DND-41 (cell line): ENCODE data around the gene LRP1.

Experiments
- ATAC-seq: fragments of 200-7000 bp; cut with Tn5 transposase; 3 replicates; pipeline ENCODE4 v1.9.1; 2021; ENCODE audit warnings: low read depth; ENCODE audit not compliant: insufficient read depth
- DNase-seq: peaks from one replicate; pipeline ENCODE4 v3.0.0-alpha.2; 2020
- H2AFZ ChIP-seq: 2 replicates; pipeline ENCODE4 v1.6.0; 2012; ENCODE audit warnings: low read depth, low read length
- H3K27ac ChIP-seq: 2 replicates; pipeline ENCODE4 v1.5.1; 2012; ENCODE audit warnings: low read length, inconsistent platforms
- H3K27me3 ChIP-seq: fragments of 200-600 bp; sonication (generic); 2 replicates; pipeline ENCODE4 v1.6.0; 2012; ENCODE audit warnings: low read length, mild to moderate bottlenecking, inconsistent platforms; ENCODE audit not compliant: insufficient read depth, poor library complexity
- H3K36me3 ChIP-seq: 2 replicates; pipeline ENCODE4 v1.5.1; 2012; ENCODE audit warnings: low read length, inconsistent platforms; ENCODE audit not compliant: insufficient read depth
- H3K4me1 ChIP-seq: 2 replicates; pipeline ENCODE4 v1.5.1; 2012; ENCODE audit warnings: mild to moderate bottlenecking, low read length; ENCODE audit not compliant: insufficient read depth
- H3K4me2 ChIP-seq: 2 replicates; pipeline ENCODE4 v1.6.0; 2012; ENCODE audit warnings: mild to moderate bottlenecking, moderate library complexity, low read length, inconsistent platforms; ENCODE audit not compliant: insufficient read depth
- H3K4me3 ChIP-seq, 2 experiments: fragments of 200-600 bp in 1 of 2; shearing (Covaris generic) in 1 of 2; 2 replicates each; pipeline ENCODE4 v1.5.1; 2012 to 2016; ENCODE audit warnings: inconsistent platforms in 2 of 2, low read length in 2 of 2, mild to moderate bottlenecking in 2 of 2, low read depth in 1 of 2, moderate library complexity in 1 of 2
- H3K79me2 ChIP-seq: 2 replicates; pipeline ENCODE4 v1.6.0; 2012; ENCODE audit warnings: low read length, inconsistent platforms; ENCODE audit not compliant: insufficient read depth
- H3K9ac ChIP-seq: 2 replicates; pipeline ENCODE4 v1.6.0; 2012; ENCODE audit warnings: low read depth, mild to moderate bottlenecking, inconsistent platforms, low read length, moderate library complexity
- H3K9me3 ChIP-seq: 2 replicates; pipeline ENCODE4 v1.5.1; 2012; ENCODE audit warnings: low read length, moderate library complexity, mild to moderate bottlenecking, inconsistent platforms; ENCODE audit not compliant: insufficient read depth, severe bottlenecking
- H4K20me1 ChIP-seq: 2 replicates; pipeline ENCODE4 v1.6.0; 2012; ENCODE audit warnings: low read length; ENCODE audit not compliant: insufficient read depth
- CTCF ChIP-seq: IDR thresholded peaks from 2 replicates; pipeline ENCODE4 v1.5.1; 2012; ENCODE audit warnings: borderline replicate concordance, low read length, moderate library complexity, mild to moderate bottlenecking; ENCODE audit not compliant: poor library complexity, severe bottlenecking; ENCODE audit errors: extremely low read depth
- EZH2 ChIP-seq: IDR thresholded peaks from 3 replicates; pipeline ENCODE4 v1.6.1; 2012; ENCODE audit warnings: borderline replicate concordance, low read depth, mild to moderate bottlenecking, moderate library complexity, low read length, inconsistent platforms; ENCODE audit not compliant: severe bottlenecking

Gene LRP1

GRCh38 chr12:57182918-57183575 is 54.8 kb downstream of the LRP1 start:
- DNase-seq = peak; percentile 82
- no peak for TF ChIP-seq EZH2
- peak; percentile 99 for TF ChIP-seq CTCF
- Histone ChIP-seq H3K4me2 (no peak overlapping the region), H3K27me3 (no peaks in the 10 kb centered on the region), H3K27ac (no peak overlapping the region), H3K9ac (no peak overlapping the region), H3K4me3 (no peak overlapping the region), H3K9me3 (no peaks in the 10 kb centered on the region), H3K79me2 (no peaks in the 10 kb centered on the region), H3K4me1 (no peaks in the 10 kb centered on the region), H3K36me3 (no peaks in the 10 kb centered on the region), H2AFZ (no peak overlapping the region), H4K20me1 (peaks cover 6% of the 10 kb centered on the region)
- ATAC-seq = peak; percentile 98

- Histone ChIP-seq H3K4me1 (no peaks in the 10 kb centered on the region), H3K9ac (no peak overlapping the region), H3K27ac (no peak overlapping the region), H3K36me3 (no peaks in the 10 kb centered on the region), H3K27me3 (no peaks in the 10 kb centered on the region), H3K9me3 (no peaks in the 10 kb centered on the region), H3K4me3 (no peak overlapping the region), H2AFZ (no peak overlapping the region), H4K20me1 (peaks cover 6% of the 10 kb centered on the region), H3K79me2 (no peaks in the 10 kb centered on the region), H3K4me2 (no peak overlapping the region)
- TF ChIP-seq CTCF (no peak), EZH2 (no peak)
- DNase-seq (no peak), ATAC-seq (no peak)
Measured at GRCh38 chr12:57183939-57184725, 55.8 kb downstream of the LRP1 start.

- Histone ChIP-seq H3K9me3 (no peaks in the 10 kb centered on the region), H3K9ac (no peak overlapping the region), H3K4me1 (no peaks in the 10 kb centered on the region), H3K4me2 (no peak overlapping the region), H3K27ac (no peak overlapping the region), H3K36me3 (no peaks in the 10 kb centered on the region), H4K20me1 (peaks cover 6% of the 10 kb centered on the region), H3K79me2 (no peaks in the 10 kb centered on the region), H3K4me3 (no peak overlapping the region), H3K27me3 (no peaks in the 10 kb centered on the region), H2AFZ (no peak overlapping the region)
- no peak for ATAC-seq
- TF ChIP-seq EZH2 = no peak
- DNase-seq = no peak
Measured at GRCh38 chr12:57185403-57185802, 57.1 kb downstream of the LRP1 start.

GRCh38 chr12:57185906-57186508 is 57.7 kb downstream of the LRP1 start:
- H3K9ac ChIP-seq = no peak overlapping the region
- H3K79me2 ChIP-seq = no peaks in the 10 kb centered on the region
- no peak for TF ChIP-seq CTCF
- TF ChIP-seq EZH2 = no peak
- no peaks in the 10 kb centered on the region for H3K9me3 ChIP-seq
- peaks cover 6% of the 10 kb centered on the region for H4K20me1 ChIP-seq
- H3K27me3 ChIP-seq = no peaks in the 10 kb centered on the region
- H3K27ac ChIP-seq = no peak overlapping the region
- H3K36me3 ChIP-seq = no peaks in the 10 kb centered on the region
- no peak overlapping the region for H2AFZ ChIP-seq
- no peaks in the 10 kb centered on the region for H3K4me1 ChIP-seq
- no peak for ATAC-seq
- H3K4me2 ChIP-seq = no peak overlapping the region
- H3K4me3 ChIP-seq = no peak overlapping the region
- no peak for DNase-seq
